Measurements from ENCODE around the gene TPCN2. TPM values are rescaled to one million over a fixed set of nuclear protein-coding genes. Genes with fewer than 3 reads are reported as not detected.

Gene TPCN2
- total RNA-seq, 2 donors from 2014 or later, result 34.7 to 38.0 TPM

DNA sequence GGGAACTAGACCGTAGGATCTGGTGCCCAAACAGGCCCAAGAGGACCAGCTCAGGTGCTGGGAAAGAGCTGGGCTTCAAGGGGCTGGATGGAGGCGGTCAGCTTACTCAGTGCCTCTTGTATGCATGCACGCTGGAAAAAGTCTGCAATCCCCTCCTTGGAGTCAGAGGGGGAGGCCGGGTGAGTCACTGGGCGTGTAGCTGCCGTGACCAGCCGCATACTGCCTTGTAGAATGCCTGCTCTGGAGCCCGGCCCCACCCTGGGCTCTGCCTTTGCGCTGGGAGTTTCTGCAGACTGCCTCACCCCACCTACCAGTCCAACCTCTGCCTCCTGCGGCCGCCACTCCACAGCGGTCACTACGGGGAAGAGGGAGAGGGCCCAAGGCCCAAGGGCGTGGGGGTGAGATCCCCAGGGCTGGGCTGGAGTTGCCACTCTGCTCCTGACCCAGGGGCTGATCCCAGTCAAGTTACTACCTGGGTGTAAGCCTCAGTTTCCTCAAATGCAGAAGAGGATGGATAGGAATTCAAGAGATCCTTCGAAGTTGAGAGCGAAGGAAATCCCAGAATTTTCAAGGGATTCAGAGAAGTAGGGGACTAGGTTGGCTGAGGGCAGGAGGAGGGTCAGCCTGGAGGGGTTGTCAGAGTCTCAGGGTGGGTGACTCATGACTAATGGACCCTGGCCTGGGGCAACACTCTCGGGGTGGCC lies 39.8 kb upstream of the TPCN2 start:
- H3K27ac ChIP-seq, result peak overlapping the region; percentile 95 to 96
- H3K27me3 ChIP-seq (replicated peaks; ENCODE audit: insufficient read depth), result no peaks in the 10 kb centered on the region
- H3K4me3 ChIP-seq, result peak overlapping the region; percentile 81
- H3K9me3 ChIP-seq, result no peaks in the 10 kb centered on the region
- peaks cover 43% of the 10 kb centered on the region for H3K36me3 ChIP-seq
- DNase-seq (ENCODE audit: low spot score), result peak; percentile 93
- H3K4me1 ChIP-seq (ENCODE audit: control insufficient read depth in 1 of 2, low read depth in 2 of 2), result peaks cover 27 to 74% of the 10 kb centered on the region in 2 donors
- peak; percentile 54 for ATAC-seq (ENCODE audit: insufficient number of reproducible peaks, low FRiP score, low read depth)
- TF ChIP-seq, protein P1, sequence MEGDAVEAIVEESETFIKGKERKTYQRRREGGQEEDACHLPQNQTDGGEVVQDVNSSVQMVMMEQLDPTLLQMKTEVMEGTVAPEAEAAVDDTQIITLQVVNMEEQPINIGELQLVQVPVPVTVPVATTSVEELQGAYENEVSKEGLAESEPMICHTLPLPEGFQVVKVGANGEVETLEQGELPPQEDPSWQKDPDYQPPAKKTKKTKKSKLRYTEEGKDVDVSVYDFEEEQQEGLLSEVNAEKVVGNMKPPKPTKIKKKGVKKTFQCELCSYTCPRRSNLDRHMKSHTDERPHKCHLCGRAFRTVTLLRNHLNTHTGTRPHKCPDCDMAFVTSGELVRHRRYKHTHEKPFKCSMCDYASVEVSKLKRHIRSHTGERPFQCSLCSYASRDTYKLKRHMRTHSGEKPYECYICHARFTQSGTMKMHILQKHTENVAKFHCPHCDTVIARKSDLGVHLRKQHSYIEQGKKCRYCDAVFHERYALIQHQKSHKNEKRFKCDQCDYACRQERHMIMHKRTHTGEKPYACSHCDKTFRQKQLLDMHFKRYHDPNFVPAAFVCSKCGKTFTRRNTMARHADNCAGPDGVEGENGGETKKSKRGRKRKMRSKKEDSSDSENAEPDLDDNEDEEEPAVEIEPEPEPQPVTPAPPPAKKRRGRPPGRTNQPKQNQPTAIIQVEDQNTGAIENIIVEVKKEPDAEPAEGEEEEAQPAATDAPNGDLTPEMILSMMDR (IDR thresholded peaks at IDR 0.05), result no peak

DNA sequence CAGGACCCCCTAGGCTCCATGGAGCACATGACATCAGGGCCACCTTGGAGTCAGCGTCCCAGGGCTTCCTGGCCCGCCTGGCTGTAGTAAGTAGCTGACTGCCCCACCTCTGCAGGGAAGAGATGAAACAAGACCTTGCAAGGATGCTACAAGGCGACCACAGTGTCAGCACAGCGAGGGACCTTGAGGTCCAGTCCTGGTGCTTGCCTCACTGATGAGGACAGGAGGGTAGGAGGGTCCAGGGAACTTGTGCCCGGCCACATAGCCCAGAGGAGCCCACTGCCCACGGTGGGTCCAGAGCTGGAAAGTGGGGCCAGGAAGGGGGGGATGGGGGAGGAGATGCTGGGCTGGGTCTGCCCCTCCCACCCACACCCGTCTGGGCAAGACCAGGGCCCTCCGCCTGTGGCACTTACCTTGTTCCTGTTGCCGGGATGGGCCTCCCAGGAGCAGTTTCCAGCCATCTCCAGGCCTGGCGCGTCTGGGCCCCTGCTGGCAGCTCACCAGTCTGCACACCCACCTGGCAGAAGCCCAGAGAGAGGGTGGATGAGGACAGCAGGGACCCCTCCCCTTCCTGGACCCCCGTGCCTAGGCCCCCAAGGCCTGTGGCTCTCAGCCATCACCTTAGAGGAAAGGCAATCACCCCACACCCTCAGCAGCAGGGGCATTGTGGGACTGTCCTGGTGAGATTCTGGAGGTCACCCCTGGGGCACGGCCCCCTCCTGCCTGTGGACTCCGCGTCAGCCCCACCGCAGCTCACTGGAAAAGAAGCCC lies 39.1 kb upstream of the TPCN2 start:
- H3K27me3 ChIP-seq (replicated peaks; ENCODE audit: insufficient read depth), result no peaks in the 10 kb centered on the region
- DNase-seq (ENCODE audit: low spot score) (no peak), ATAC-seq (ENCODE audit: insufficient number of reproducible peaks, low FRiP score, low read depth) (no peak)
- H3K27ac ChIP-seq, result peak overlapping the region; percentile 95 to 96
- H3K4me3 ChIP-seq, result peak overlapping the region; percentile 81
- H3K9me3 ChIP-seq, result no peaks in the 10 kb centered on the region
- H3K4me1 ChIP-seq (ENCODE audit: control insufficient read depth in 1 of 2, low read depth in 2 of 2), result peaks cover 30 to 74% of the 10 kb centered on the region in 2 donors
- H3K36me3 ChIP-seq, result peaks cover 36% of the 10 kb centered on the region
- TF ChIP-seq, protein P1 (IDR thresholded peaks at IDR 0.05), result no peak

DNA sequence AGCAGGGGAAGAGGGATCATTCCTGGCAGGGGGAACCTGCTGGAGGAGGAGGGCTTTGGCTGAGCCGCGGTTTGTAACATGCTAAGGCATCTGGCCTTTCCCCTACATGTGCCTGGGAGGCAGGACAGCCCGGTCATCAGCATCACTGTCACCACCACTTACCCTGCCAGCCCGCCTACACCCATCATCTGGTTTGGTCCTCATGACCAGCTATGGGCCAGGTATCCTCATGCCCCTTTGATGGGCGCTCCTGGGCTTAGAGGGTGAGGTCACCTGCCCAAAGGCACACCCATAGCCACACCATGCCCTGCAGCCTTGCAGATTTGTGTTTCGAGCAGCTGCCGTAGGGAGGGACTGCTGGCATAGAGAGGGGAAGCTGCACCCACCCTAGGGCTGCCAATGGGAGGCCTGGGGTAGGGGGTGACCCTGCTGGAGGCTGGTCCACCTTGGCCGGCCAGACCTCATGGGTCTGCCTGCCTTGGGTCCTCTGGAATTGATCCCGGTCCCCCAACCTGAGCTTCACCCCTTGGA lies 38.3 kb upstream of the TPCN2 start:
- H3K27ac ChIP-seq, result peak overlapping the region; percentile 95 to 96
- ATAC-seq (ENCODE audit: insufficient number of reproducible peaks, low FRiP score, low read depth) (no peak), DNase-seq (ENCODE audit: low spot score) (no peak)
- H3K9me3 ChIP-seq, result no peaks in the 10 kb centered on the region
- H3K4me1 ChIP-seq (ENCODE audit: control insufficient read depth in 1 of 2, low read depth in 2 of 2), result peaks cover 30 to 71% of the 10 kb centered on the region in 2 donors
- H3K36me3 ChIP-seq, result peaks cover 28% of the 10 kb centered on the region
- TF ChIP-seq, protein P1 (IDR thresholded peaks at IDR 0.05), result no peak
- H3K27me3 ChIP-seq (replicated peaks; ENCODE audit: insufficient read depth), result no peaks in the 10 kb centered on the region
- H3K4me3 ChIP-seq, result peak overlapping the region; percentile 81

DNA sequence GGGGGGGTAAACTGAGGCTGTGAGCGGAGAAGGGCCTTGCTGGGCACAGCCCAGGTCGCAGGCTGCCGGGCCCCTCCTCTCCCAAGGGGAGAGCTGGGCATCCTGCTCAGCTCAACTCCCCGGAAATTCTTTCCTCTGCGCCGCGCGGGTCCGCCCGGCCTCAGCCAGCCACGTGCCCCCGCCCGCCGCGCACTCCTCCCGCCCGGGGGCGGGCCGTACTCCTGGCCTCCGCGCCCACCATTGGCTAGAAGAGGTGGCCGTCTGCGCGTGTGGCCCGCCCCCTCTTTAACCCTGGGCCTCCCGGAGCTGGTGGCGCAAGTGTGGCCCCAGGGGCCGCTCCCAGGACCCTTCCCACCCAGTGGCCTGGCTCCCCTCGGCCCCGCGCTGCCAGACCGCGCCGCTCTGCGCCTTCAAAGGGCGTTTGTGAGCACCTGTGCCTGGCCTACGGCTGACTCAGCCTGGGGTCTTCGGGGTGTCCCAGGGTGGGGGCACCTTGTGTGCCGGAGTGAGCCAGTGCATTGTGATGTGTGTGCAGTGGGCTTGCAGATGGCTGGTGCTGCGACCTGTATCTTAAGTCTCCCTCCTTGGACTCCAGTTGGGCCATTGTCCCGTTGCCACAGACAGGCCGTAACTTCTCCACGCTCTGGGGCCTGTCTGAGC lies 37.6 kb upstream of the TPCN2 start:
- H3K27me3 ChIP-seq (replicated peaks; ENCODE audit: insufficient read depth), result no peaks in the 10 kb centered on the region
- H3K27ac ChIP-seq, result peak overlapping the region; percentile 95 to 96
- H3K4me1 ChIP-seq (ENCODE audit: control insufficient read depth in 1 of 2, low read depth in 2 of 2), result peaks cover 30 to 69% of the 10 kb centered on the region in 2 donors
- H3K36me3 ChIP-seq, result peaks cover 21% of the 10 kb centered on the region
- H3K4me3 ChIP-seq, result peak overlapping the region; percentile 81
- DNase-seq (ENCODE audit: low spot score) (peak; percentile 48), ATAC-seq (ENCODE audit: insufficient number of reproducible peaks, low FRiP score, low read depth) (peak; percentile 34)
- TF ChIP-seq, protein P1 (IDR thresholded peaks at IDR 0.05), result no peak
- no peaks in the 10 kb centered on the region for H3K9me3 ChIP-seq
